HG02610 (cell line): Measurements from ENCODE around the gene DNAH11.
A peak's percentile ranks its signal among the peaks of the same experiment; 100 is the strongest.
"Not testable (repeated sequence)": the region's sequence is repeated elsewhere in the genome, so short reads cannot be mapped to it uniquely, and the experiment has no call there.

Experiments used
- ATAC-seq: cut with Tn5 transposase; IDR thresholded peaks from one replicate; pipeline ENCODE4 v1.9.1; 2021; ENCODE audit warnings: mild to moderate bottlenecking, moderate library complexity; ENCODE audit not compliant: unreplicated experiment

The DNAH11 gene

DNA sequence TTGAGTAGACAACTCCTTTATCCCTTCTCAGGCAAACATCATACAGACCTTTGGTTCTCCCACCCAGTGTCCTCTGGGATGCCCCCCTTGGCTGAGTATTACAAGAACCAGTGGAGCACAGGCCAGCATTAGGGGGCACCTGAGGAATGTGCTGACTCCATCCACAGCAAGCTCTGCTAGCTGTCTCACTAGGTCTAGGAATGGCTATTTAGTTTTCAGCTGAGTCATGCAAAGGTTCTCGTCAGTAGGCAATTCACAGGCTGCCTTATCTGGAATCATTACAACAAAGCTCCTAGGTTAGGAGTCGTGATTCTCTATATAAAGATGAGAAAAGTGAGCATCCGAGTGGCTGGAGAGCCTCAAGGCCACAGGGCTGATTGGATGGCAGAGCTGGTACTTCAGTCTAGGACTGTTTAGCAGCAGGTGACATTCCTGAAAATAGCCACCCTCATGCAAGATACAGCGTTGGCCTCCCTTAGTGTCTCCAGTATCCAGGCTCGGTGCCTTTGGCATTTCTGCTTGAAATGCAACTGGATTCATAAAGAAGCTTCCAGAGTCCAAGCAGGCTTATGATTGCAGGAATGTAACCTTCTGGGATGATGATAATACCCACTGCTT is 327.1 kb downstream of the DNAH11 start:
- no peak for ATAC-seq

- ATAC-seq = no peak
Measured at GRCh38 chr7:21883069-21883468, 340.2 kb downstream of the DNAH11 start.

GRCh38 chr7:21883501-21883900 is 340.7 kb downstream of the DNAH11 start:
- ATAC-seq = not testable (repeated sequence)

DNA sequence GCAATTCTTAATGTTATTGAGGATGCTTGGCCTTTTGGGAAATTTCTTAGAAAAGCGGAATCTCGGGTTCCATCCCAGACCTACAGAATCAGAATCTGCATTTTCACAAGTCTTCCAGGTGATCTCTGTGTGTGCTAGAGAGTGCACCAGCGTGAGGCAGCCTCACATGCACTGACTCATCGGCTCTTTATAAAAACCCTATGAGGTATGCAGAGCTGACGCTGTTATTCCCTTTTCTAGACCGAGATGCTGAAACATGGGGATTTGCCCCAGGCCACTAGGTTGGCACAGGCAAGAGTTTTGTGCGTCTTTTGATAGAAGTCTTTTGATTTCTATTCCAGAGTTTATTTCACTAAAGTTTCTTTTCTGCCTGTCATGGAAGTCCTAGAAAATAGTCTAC is 341.7 kb downstream of the DNAH11 start:
- ATAC-seq = no peak

GRCh38 chr7:21886396-21886795 is 343.6 kb downstream of the DNAH11 start:
- ATAC-seq = no peak

GRCh38 chr7:21887353-21887752 is 344.5 kb downstream of the DNAH11 start:
- ATAC-seq = no peak

DNA sequence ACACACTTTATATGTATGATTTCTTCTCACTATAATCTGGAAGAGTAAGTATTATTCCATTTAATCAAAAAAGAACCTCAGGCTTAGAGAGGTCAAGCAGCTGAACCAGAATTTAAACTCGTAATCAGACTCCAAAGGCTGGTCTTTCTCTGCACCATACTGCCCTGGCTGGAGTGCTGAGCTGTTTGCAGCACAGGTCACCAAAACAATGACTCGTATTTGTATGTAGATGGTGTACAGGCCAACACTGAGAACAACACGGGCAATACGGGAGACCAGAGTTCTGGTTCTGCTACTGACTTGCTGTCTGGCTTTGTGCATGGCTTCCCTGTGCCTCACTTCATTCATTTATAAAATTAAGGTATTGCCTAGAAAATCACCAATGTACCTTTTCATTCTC is 344.9 kb downstream of the DNAH11 start:
- no peak for ATAC-seq

GRCh38 chr7:21891291-21891690 is 348.5 kb downstream of the DNAH11 start:
- ATAC-seq = no peak

DNA sequence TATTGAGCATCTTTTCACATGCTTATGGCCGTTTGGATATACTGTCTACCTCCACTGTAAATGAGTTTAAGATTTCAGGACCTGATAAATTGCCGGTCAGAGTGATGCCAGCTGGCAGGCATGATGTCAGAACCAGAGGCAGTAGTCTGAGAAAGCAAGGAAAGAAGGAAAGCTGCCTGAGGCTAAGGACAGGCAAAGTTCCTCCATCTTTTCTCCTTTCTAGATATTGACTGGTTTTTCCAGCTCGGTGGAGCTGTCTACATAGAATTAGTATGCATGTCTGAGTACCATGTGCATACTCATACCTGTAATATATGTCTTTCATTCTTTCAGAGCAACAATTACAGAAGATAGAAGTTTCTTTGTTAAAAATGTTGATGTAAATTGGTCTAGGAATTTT is 350.6 kb downstream of the DNAH11 start:
- ATAC-seq = no peak

DNA sequence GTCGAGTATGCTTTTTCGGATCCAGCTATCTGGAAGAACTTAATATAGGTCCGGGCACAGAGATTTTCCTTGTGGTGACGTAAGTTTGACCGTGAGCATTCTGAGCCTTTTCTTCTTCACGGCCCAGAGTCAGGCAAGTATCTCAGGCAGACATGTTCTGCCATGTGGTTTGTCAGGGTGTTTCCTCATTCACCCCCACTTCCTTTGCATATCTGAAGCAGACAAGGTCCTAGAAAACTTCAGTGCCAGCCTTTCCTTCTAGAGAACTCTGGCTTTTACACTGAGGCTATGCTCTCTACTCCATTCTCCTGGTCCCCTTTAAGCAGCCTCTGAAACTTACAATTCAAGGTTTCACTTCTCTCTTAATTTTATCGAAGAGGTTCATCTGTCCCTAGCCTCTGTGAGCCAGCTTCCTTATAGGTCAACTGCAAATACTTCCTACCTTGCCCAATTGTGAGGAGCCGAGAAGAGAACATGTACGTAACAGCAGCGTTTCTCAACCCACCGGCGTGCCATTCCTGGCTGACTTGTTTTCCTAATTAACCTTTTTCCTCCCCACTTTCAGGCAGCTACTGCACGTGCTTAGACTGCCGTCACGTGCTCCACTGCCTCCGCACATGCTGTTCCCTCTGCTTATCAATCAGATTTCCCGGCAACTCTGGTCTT is 355.6 kb downstream of the DNAH11 start:
- peak; percentile 90 for ATAC-seq

GRCh38 chr7:21902240-21902639 is 359.4 kb downstream of the DNAH11 start:
- ATAC-seq = no peak

DNA sequence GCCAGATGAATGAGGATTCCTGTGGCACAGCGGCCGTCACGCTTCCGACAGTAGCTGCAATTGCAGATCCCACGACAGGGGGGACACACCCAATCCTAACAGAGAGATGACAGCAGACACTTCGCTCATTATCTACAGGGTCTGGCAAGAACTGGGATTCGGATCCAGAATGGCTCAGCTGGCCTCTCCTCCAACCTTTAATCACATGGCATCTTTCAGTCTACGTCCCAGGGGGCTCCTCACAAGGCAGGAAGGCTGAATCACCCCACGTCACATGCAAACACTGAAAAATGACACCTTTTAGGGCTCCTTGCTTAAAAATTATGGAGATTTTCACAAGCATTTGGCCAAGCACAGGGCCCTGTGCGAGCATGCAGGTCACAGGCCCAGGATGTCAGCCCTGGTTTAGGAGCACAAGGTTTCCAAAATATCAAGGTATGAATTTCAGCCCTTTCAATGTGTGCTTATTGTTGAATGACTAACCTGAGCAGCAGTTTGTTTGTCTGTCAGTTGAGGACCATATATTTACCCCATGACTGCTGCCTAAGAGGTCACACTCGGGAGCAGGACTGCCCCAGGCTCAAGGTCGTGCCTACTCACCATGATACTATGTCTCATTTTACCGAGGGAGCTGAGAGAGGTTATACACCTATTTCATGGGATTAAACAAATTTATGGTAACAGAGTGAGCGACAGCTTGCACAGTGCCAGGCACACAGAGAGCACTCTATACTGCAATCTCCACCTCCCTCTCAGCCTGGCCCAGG is 360.4 kb downstream of the DNAH11 start:
- no peak for ATAC-seq

DNA sequence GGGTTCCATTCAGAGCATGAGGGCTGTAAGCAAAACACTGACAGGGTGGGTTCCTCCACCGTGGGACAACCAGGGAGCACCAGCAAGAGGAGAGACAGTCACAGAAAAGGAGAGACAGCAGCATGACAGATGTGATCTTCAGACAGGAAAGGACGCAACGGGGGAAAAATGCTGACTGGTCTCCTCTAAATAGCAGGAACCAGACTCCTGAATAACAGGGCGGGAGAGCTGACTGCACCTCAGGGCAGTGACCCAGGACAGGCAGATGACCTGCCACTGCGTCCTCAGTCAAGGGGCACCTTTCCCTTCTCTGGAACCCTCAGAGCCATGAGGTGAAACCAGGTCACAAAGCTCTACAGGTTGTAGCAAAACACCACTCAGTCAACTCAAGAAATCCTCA is 365.9 kb downstream of the DNAH11 start:
- no peak for ATAC-seq

GRCh38 chr7:21910253-21910652 is 367.4 kb downstream of the DNAH11 start:
- no peak for ATAC-seq

DNA sequence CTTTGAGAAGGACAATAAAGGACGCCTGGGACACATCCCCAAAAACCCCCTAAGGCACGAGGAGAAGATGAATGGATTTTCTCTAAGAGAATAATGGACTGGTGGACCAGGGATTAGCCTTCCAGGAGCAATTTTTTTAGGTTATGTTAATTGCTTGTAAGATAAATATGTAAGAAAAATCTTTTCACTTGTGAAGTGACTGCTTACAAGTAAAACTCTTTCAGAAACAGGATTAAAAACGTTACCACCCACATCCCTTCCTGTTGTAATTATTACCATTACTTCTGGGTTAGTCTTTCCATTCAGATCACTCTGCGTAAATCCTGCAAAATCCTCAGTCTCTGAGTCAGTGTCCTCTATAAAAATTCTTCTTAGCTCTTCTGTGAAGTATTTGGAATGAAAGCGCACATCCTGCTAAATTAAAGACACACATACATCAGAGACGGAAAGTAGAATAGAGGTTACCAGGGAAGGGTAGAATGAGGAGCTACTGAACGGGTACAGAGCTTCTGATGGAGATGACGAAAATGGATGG is 368.6 kb downstream of the DNAH11 start:
- ATAC-seq = no peak

DNA sequence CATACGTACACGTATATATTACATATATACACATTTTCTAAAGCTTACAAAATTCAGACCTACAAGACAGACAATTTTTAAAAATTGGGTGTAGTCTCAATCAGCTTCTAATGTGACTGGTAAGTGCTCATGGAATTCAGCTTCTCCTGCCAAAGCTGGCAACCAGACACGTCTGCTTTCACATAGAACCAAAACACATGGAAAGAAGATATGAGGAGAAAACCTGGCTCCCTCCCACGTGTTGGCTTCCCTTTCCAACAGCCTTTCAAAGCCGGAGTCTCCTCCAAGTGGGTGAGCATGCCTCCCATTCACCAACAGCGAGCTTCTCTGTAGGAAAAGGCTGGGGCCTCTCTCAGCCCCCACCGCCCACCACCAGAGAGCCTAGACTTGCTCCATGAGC is 369.5 kb downstream of the DNAH11 start:
- no peak for ATAC-seq

- ATAC-seq = no peak
Measured at GRCh38 chr7:21912931-21913780, 370.3 kb downstream of the DNAH11 start.

DNA sequence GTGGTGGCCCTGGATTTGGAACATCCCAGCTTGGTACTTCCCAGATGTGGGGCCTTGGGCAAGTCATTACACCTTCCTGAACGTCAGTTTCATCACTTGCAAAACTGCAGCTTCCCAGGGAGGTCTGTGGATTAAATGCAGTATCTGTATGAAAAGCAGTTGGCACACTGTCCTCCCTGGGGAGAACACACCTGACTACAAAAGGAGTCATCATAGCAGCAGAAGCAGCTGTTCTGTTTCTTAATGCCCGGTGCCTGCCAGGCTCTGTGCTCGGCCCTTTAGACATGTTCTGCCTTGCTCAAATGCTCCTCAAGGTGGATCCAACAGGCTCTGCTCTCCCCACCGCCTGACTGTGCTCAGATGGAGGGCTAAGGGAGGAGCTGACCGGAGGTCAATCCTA is 371.8 kb downstream of the DNAH11 start:
- ATAC-seq = no peak

DNA sequence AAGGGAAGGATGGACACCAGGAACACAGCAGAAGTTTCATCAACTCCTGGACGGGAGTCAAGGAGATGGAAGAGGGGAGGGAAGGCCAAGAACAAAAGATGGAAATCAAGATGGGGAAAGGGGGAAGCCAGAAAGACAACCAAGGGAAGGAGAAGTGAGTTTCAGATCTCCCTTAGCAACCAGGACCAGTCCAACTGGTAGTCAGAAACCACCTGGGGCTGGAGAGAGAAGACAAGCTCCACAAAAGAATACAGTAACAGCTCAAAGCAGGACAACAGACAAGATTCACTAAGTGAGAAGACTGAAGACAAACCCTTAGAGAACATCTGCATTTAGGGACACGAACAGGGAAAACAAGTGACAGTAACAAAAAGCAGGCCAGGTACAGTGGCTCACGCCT is 372.3 kb downstream of the DNAH11 start:
- ATAC-seq = no peak

DNA sequence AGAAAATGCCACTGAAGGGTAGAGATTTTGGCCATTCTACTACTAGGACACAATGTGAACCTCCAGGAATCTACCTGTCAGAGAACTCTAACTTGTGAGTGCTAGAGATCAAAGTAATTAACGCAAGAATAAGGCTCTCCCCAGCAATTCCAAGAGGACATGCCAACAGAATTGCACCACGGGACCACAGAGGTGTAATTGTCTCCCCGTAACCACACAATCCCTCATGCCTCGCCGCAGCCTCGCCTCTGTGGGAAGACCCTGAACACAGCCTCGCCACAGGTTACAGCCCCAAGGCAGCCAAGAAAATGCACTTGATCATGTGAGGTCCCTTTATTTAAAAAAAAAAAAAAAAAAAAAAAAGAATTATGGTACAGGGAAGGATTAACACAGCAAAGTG is 373.3 kb downstream of the DNAH11 start:
- ATAC-seq = no peak

GRCh38 chr7:21916629-21917028 is 373.8 kb downstream of the DNAH11 start:
- no peak for ATAC-seq
